ENCODE data around the gene FANCM.

- TF ChIP-seq TAF1 (IDR thresholded peaks at IDR 0.05; ENCODE audit: low read depth, low read length) (peak; percentile 60; the same call in 1 of the 2 replicates), POLR2A (IDR thresholded peaks at IDR 0.05; ENCODE audit: low read depth, low read length) (peak; percentile 74; the same call in 1 of the 2 replicates), POLR2AphosphoS5 (IDR thresholded peaks at IDR 0.05; ENCODE audit: low read depth, low read length) (peak; percentile 75; the same call in 1 of the 2 replicates), SPI1 (IDR thresholded peaks at IDR 0.05; ENCODE audit: low read depth, low read length) (no peak)
Observed at GRCh38 chr14:45135659-45136395, at the start of gene FANCM.

Data from GM12891 (cell line).